Cerebellar cortex (tissue), 1 donor: ENCODE measurements around the gene GCC2.
A peak's percentile ranks its signal among the peaks of the same experiment; 100 is the strongest.
"Not testable (repeated sequence)": the region's sequence is repeated elsewhere in the genome, so short reads cannot be mapped to it uniquely, and the experiment has no call there.

Source experiments
- DNase-seq: peaks from one replicate; pipeline ENCODE4 v3.0.0-alpha.2; 2015; ENCODE audit warnings: low spot score

GCC2 gene

GRCh38 chr2:108448678-108449409 lies at the start of gene GCC2:
Gene GCC2, plus strand, starts transcription at chr2:108449206. Its CDS starts 69 bp downstream, at chr2:108449275.
- DNase-seq, result peak; percentile 85

- DNase-seq, result no peak
These were observed 49.5 kb upstream of the GCC2 start for GRCh38 chr2:108399479-108399878.

DNA sequence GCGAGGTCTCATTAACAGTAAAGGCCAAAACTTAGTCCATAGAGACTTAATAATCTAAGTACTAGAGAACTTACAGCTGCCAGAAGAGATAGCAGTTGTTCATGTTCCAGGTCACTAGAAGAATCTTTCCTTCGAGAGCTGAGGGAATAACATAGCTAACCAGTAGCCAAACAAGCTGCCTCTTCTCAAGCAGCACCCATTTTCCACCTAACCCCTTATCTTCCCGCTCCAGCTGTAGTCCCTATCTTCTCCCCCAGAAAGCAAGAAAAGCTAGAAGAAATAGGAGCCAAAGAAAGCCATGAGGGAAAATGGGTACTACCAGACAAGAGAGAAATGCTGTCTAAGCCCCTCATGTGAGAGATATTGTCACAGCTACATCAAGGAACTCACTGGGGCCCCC lies 47.2 kb upstream of the GCC2 start:
- no peak for DNase-seq

DNA sequence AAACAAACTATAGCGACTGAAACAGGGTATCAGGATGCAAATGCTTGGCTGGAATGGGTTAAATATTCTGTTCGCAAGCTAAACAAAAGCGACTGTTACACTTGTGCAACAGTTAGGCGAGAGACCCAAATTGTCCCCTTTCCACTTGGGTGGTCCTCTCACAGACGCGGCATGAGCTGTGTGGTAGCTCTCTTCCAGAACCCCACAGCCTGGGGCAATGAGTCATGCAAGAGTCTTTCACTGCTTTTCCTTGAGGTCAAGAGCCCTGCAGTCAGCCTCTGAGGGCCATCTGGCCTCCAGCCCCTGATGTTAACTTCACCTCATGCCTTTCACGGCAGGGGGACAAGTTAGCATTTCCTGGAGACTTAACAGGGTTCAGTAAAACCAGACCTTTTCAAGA lies 45.5 kb upstream of the GCC2 start:
- DNase-seq, result no peak

DNA sequence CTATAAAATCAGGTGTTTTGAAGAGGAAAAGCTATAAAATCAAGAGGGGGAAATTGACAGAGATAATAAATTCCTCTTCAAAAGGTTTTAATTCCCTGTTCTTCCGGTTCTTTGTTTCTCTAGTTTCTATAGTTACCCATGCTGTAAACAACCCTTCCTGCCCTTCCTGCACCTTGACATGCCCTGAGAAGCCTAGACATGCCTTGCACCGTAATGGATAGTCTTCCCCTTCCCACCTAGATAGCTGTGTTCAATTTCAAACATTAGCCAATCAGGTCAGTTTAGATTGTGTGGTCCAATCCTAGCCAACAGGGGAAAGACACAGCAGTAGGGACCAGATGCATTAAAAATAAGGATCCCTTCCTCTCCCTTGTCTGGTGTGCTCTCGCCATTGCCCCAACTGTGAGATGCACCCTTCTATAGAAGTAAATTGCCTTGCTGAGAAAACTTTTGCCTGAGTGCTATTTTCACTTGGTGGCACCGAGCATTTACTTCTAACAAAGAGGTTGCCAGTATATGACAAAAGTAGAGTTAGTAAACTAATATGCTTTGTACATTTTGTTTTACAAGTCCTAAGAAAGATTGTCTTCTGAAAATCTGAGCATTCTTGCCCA lies 44.1 kb upstream of the GCC2 start:
- no peak for DNase-seq

DNA sequence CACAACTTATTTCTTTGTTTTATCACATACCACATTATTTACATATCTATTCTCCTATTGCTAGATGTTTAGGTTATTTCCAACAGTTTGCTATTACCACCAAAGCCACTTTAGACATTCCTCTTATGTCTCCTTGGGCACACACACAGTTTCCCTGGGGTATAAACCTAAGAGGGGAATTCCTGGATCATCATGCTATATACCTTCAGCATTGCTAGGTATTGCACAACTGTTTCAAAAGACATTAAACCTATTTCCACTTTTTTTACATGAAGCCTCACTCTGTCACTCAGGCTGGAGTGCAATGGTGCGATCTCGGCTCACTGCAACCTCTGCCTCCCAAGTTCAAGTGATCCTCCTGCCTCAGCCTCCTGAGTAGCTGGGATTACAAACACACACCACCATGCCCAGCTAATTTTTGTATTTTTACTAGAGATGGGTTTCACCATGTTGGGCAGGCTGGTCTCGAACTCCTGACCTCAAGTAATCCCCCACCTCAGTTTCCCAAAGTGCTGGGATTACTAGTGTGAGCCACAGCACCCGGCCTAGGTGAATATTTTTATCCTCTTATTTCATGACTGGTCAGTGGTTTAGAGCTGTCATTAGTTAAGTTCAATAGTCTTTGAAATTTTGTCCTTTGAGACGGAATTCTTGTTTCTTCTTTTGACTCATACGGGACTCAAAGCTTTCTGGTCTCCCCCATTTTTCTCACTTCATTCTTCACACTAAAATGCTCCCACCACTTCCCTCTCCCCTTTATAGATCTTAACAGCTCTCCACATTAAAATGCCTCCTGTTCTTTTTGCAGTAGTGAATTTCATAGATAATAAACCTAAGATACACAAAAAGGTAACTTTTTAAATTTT lies 40.9 kb upstream of the GCC2 start:
- no peak for DNase-seq

- no peak for DNase-seq
These were observed 39.2 kb upstream of the GCC2 start for GRCh38 chr2:108409768-108410167.

- DNase-seq, result no peak
These were observed 35.9 kb upstream of the GCC2 start for GRCh38 chr2:108412995-108413710.

DNA sequence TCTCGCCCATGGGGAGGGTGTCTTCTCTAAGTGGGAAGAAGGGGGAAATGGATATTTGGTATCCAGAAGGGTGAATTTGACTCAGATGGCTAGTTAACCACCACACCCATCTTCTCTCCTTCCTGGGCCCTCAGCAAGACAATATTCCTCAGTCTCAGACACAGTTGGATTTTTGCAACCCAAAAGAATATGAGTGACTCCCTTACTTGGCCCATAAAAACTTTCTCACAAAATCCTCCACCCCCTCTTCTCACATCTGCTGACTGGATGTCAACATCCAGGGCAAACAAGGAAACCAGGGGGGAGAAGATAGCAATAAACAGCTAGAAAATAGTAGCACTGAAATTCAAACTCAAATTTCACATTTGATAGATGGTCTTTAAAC lies 35.3 kb upstream of the GCC2 start:
- no peak for DNase-seq

- no peak for DNase-seq
These were observed 34.6 kb upstream of the GCC2 start for GRCh38 chr2:108414256-108414876.

DNA sequence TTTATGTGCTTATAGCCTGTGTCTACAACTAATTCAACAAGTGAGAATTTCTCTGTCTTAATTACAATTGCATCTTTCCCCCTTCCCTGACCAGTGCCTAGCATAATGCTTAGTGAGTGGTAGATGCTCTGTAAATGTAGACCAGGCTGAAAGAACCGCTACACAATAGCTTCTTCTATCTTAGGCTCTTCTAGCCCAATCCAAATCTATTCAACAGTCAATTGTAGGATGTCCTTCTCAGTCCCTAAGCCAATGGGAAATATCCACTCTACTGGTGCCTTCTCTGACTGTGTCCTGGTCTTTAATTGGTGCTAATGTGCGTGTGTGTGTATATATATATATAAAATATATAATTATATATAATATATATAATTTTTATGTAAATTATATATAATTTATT lies 34.1 kb upstream of the GCC2 start:
- no peak for DNase-seq

DNA sequence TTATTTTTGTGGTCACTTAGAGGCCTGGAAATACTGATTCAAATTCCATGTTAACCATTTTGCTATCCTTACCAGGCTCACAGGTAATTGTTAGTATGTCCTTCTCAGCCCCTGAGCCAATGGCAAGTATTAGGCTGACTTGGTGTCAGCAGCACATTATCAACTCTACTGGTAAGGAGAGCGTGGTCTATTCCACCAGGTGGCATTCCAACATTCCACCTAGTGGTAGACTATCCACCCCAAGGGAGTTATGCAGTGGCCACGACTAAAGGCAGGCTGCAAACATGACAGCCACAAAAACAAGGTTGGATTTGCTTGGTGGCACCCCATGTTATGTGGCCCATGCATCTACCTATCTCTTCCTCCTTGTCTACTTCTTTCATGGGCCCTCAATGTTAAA lies 31.8 kb upstream of the GCC2 start:
- peak; percentile 19 for DNase-seq

DNA sequence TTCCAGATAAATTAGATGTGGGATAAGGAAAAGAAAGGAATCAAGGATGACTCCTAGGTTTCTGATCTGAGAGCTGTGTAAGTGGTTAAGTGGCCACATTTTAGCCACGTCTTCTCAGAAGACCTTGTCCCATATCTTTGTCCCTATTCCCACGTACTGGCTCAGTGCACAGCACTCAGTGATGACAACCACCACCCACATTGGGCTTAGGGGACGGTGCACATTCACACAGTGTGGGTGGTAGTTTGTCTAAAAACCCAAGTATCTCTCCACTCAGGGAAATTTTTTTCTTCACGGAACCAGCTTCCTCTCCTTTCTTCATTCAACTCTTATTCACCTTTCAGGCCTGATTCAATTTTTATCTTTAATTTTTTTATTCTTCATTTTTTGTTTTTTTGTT lies 30.6 kb upstream of the GCC2 start:
- no peak for DNase-seq

GRCh38 chr2:108423067-108423466 lies 25.9 kb upstream of the GCC2 start:
- no peak for DNase-seq

GRCh38 chr2:108423502-108424251 lies 25.3 kb upstream of the GCC2 start:
- DNase-seq, result no peak

GRCh38 chr2:108428286-108429009 lies 20.6 kb upstream of the GCC2 start:
- no peak for DNase-seq

DNA sequence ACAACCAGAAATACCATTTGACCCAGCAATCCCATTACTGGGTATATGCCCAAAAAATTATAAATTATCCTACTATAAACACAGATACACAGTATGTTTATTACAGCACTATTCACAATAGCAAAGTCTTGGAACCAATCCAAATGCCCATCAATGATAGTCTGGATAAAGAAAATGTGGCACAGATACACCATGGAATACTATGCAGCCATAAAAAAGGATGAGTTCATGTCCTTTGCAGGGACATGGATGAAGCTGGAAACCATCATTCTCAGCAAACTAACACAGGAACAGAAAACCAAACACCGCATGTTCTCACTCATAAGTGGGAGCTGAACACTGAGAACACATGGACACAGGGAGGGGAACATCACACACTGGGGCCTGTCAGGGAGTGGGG lies 13.4 kb upstream of the GCC2 start:
- DNase-seq, result not testable (repeated sequence)

DNA sequence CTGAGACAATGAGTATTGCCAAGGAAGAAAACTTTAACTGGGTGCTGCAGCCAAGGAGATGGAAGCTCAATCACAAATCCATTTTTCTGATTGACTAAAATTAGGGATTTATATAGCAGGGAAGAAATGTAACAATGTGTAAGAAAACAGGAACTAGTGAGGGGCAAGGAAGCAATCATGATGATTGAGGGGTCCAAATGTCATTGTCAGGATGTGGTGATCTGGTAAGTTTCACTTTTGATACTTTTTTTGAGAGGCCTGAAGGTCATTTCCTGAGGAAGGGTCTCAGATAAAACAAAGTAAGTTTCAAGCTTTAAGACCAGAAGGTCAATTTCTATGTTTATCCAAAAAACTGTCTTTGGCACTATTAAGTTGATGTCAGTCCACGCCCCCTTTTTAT lies 12.0 kb upstream of the GCC2 start:
- DNase-seq, result no peak

- DNase-seq, result no peak
These were observed 7.3 kb upstream of the GCC2 start for GRCh38 chr2:108441712-108442111.
